Trophoblast cell (in vitro differentiated cells and primary cell): ENCODE measurements around the gene TRAPPC4. TPM values are rescaled to one million over a fixed set of nuclear protein-coding genes. Genes with fewer than 3 reads are reported as not detected.
A peak's percentile ranks its signal among the peaks of the same experiment; 100 is the strongest.
"Not testable (repeated sequence)": the region's sequence is repeated elsewhere in the genome, so short reads cannot be mapped to it uniquely, and the experiment has no call there.

ENCODE experiments used
- DNase-seq, 2 donors: peaks; one replicate each; pipeline ENCODE4 v3.0.0-alpha.2; 2016
- H2AFZ ChIP-seq: 2 replicates; pipeline ENCODE4 v1.6.1; 2013; ENCODE audit warnings: low read length, moderate library complexity, mild to moderate bottlenecking; ENCODE audit not compliant: insufficient read depth, poor library complexity
- H2AK5ac ChIP-seq: 2 replicates; pipeline ENCODE4 v1.6.1; 2013; ENCODE audit warnings: mild to moderate bottlenecking, low read length
- H2BK120ac ChIP-seq: 2 replicates; pipeline ENCODE4 v1.6.1; 2013; ENCODE audit warnings: low read length, mild to moderate bottlenecking, moderate library complexity; ENCODE audit not compliant: insufficient read depth, poor library complexity
- H2BK12ac ChIP-seq: 2 replicates; pipeline ENCODE4 v1.6.1; 2013; ENCODE audit warnings: mild to moderate bottlenecking, low read length, moderate library complexity
- H2BK5ac ChIP-seq: 2 replicates; pipeline ENCODE4 v1.6.1; 2013; ENCODE audit warnings: low read length, low read depth, moderate library complexity, mild to moderate bottlenecking; ENCODE audit not compliant: poor library complexity
- H3K14ac ChIP-seq: 2 replicates; pipeline ENCODE4 v1.6.1; 2013; ENCODE audit warnings: mild to moderate bottlenecking, low read length
- H3K18ac ChIP-seq: 2 replicates; pipeline ENCODE4 v1.6.1; 2013; ENCODE audit warnings: mild to moderate bottlenecking, low read length
- H3K23ac ChIP-seq: 2 replicates; pipeline ENCODE4 v1.6.1; 2013; ENCODE audit warnings: low read length
- H3K27ac ChIP-seq: 2 replicates; pipeline ENCODE4 v1.5.1; 2013; ENCODE audit warnings: low read depth, mild to moderate bottlenecking, inconsistent platforms, low read length, moderate library complexity
- H3K27me3 ChIP-seq: 2 replicates; pipeline ENCODE4 v1.6.1; 2013; ENCODE audit warnings: inconsistent platforms, mild to moderate bottlenecking, low read length, moderate library complexity; ENCODE audit not compliant: insufficient read depth
- H3K36me3 ChIP-seq, 2 experiments: 1 replicate in 1 of 2; 2 replicates in 1 of 2; pipeline ENCODE4 v1.6.1; 2013; ENCODE audit warnings: low read length in 2 of 2, mild to moderate bottlenecking in 2 of 2, moderate library complexity in 1 of 2; ENCODE audit not compliant: insufficient read depth in 2 of 2, control insufficient read depth in 1 of 2
- H3K4ac ChIP-seq: 2 replicates; pipeline ENCODE4 v1.6.1; 2013; ENCODE audit warnings: low read depth, mild to moderate bottlenecking, low read length, moderate library complexity
- H3K4me1 ChIP-seq, 2 experiments: 1 replicate in 1 of 2; 2 replicates in 1 of 2; pipeline ENCODE4 v1.6.1; 2013; ENCODE audit warnings: low read length in 2 of 2, mild to moderate bottlenecking in 2 of 2, moderate library complexity in 1 of 2; ENCODE audit not compliant: insufficient read depth in 2 of 2, control insufficient read depth in 1 of 2
- H3K4me2 ChIP-seq: 2 replicates; pipeline ENCODE4 v1.6.1; 2013; ENCODE audit warnings: inconsistent platforms, mild to moderate bottlenecking, low read length, moderate library complexity
- H3K4me3 ChIP-seq: 2 replicates; pipeline ENCODE4 v1.5.1; 2013; ENCODE audit warnings: mild to moderate bottlenecking, low read depth, low read length, inconsistent platforms
- H3K79me1 ChIP-seq: one replicate; pipeline ENCODE4 v1.6.1; 2013; ENCODE audit warnings: low read length
- H3K79me2 ChIP-seq: 2 replicates; pipeline ENCODE4 v1.6.1; 2013; ENCODE audit warnings: low read length, mild to moderate bottlenecking; ENCODE audit not compliant: control insufficient read depth, insufficient read depth, poor library complexity
- H3K9ac ChIP-seq: 2 replicates; pipeline ENCODE4 v1.6.1; 2013; ENCODE audit warnings: mild to moderate bottlenecking, low read length
- H3K9me3 ChIP-seq: 2 replicates; pipeline ENCODE4 v1.6.1; 2013; ENCODE audit warnings: low read depth, mild to moderate bottlenecking, control low read depth, inconsistent platforms, low read length; ENCODE audit not compliant: insufficient read depth
- H4K12ac ChIP-seq: 2 replicates; pipeline ENCODE4 v1.6.1; 2013; ENCODE audit warnings: low read depth, mild to moderate bottlenecking, low read length, moderate library complexity
- H4K8ac ChIP-seq: 2 replicates; pipeline ENCODE4 v1.6.1; 2013; ENCODE audit warnings: low read depth, mild to moderate bottlenecking, low read length, moderate library complexity
- H4K91ac ChIP-seq: one replicate; pipeline ENCODE4 v1.6.1; 2013; ENCODE audit warnings: low read depth, mild to moderate bottlenecking, low read length, moderate library complexity
- WGBS: extraction: QIAGEN DNeasy Blood & Tissue Kit; methylation state at CpG from one replicate; pipeline ENCODE4 v1.1.7; 2013; ENCODE audit warnings: missing lambda C conversion rate; ENCODE audit not compliant: insufficient read length, insufficient coverage; ENCODE audit errors: extremely low coverage; 5-methylcytosine and 5-hydroxymethylcytosine counted together
- polyA plus RNA-seq: library from polyadenylated mRNA; stranded (reverse); fragments of 200-250 nt; gene quantifications from 2 replicates; pipeline ENCODE4 v1.2.3, GENCODE V29; 2013

The TRAPPC4 gene
- 64.3 and 64.9 TPM in 2 replicates for polyA plus RNA-seq

- H3K9me3 ChIP-seq = peaks cover 2% of the 10 kb centered on the region
- peak within 1 kb of the TSS; percentile 92 for H4K91ac ChIP-seq
- H3K4me3 ChIP-seq = peak within 1 kb of the TSS; percentile 97
- peaks cover 8% of the 10 kb centered on the region for H3K79me1 ChIP-seq
- peak within 1 kb of the TSS; percentile 42 for H2BK5ac ChIP-seq
- H2AFZ ChIP-seq = peak within 1 kb of the TSS; percentile 85
- H3K4ac ChIP-seq = peak within 1 kb of the TSS; percentile 92
- H3K14ac ChIP-seq = peak within 1 kb of the TSS; percentile 86
- DNase-seq = peak; percentile 98 to 99
- peak within 1 kb of the TSS; percentile 82 for H2BK120ac ChIP-seq
- peaks cover 29 to 38% of the 10 kb centered on the region in 2 experiments for H3K36me3 ChIP-seq
- peak within 1 kb of the TSS; percentile 55 for H3K18ac ChIP-seq
- peaks cover 0 to 5% of the 10 kb centered on the region in 2 experiments for H3K4me1 ChIP-seq
- no peaks in the 10 kb centered on the region for H3K27me3 ChIP-seq
- H3K23ac ChIP-seq = no peak within 1 kb of the TSS
- peak within 1 kb of the TSS; percentile 90 for H4K8ac ChIP-seq
- peaks cover 11% of the 10 kb centered on the region for H3K79me2 ChIP-seq
- peak within 1 kb of the TSS; percentile 85 for H3K27ac ChIP-seq
- peak within 1 kb of the TSS; percentile 91 for H3K9ac ChIP-seq
- no peak within 1 kb of the TSS for H2BK12ac ChIP-seq
- H4K12ac ChIP-seq = peak within 1 kb of the TSS; percentile 73
- WGBS = no CpG with 5 or more reads among the region's 63 CpGs
- H2AK5ac ChIP-seq = peak within 1 kb of the TSS; percentile 24
- peak within 1 kb of the TSS; percentile 88 for H3K4me2 ChIP-seq
Measured at GRCh38 chr11:119018074-119018938, at the start of gene TRAPPC4, which contains the start of gene RPS25. TSS of gene TRAPPC4 (plus strand) at chr11:119018766. CDS start at chr11:119018796, 30 bp downstream. TSS of gene RPS25 (minus strand) at chr11:119018343. CDS start at chr11:119018284, 59 bp downstream.

GRCh38 chr11:118969508-118969907 lies 49.1 kb upstream of the TRAPPC4 start:
- H4K91ac ChIP-seq, DNase-seq, H4K8ac ChIP-seq, H2BK120ac ChIP-seq, H3K79me1 ChIP-seq, H3K4ac ChIP-seq, H3K23ac ChIP-seq, H3K36me3 ChIP-seq, H2AK5ac ChIP-seq, H2BK12ac ChIP-seq, H3K9me3 ChIP-seq, H3K27me3 ChIP-seq, H3K9ac ChIP-seq, H2BK5ac ChIP-seq, H4K12ac ChIP-seq, H3K14ac ChIP-seq, H3K4me2 ChIP-seq, H3K27ac ChIP-seq, H3K79me2 ChIP-seq, H3K4me3 ChIP-seq, H3K4me1 ChIP-seq, H3K18ac ChIP-seq, H2AFZ ChIP-seq: not testable (repeated sequence)
- no CpG with 5 or more reads among the region's 2 CpGs for WGBS

- no peak within 1 kb of the TSS for H3K18ac ChIP-seq
- no peak within 1 kb of the TSS for H4K12ac ChIP-seq
- no peak within 1 kb of the TSS for H3K4me2 ChIP-seq
- H2AFZ ChIP-seq = no peak within 1 kb of the TSS
- no peaks in the 10 kb centered on the region for H3K79me1 ChIP-seq
- H4K8ac ChIP-seq = no peak within 1 kb of the TSS
- H3K4me1 ChIP-seq = no peaks in the 10 kb centered on the region
- H2BK12ac ChIP-seq = no peak within 1 kb of the TSS
- H3K4me3 ChIP-seq = no peak within 1 kb of the TSS
- no peak within 1 kb of the TSS for H2BK120ac ChIP-seq
- no peak within 1 kb of the TSS for H3K4ac ChIP-seq
- no peak within 1 kb of the TSS for H2BK5ac ChIP-seq
- H3K9ac ChIP-seq = no peak within 1 kb of the TSS
- no peaks in the 10 kb centered on the region for H3K27me3 ChIP-seq
- no peak within 1 kb of the TSS for H3K23ac ChIP-seq
- H3K9me3 ChIP-seq = peaks cover 2% of the 10 kb centered on the region
- H4K91ac ChIP-seq = no peak within 1 kb of the TSS
- H3K79me2 ChIP-seq = no peaks in the 10 kb centered on the region
- WGBS = no CpG with 5 or more reads among the region's 33 CpGs
- no peak within 1 kb of the TSS for H2AK5ac ChIP-seq
- H3K14ac ChIP-seq = no peak within 1 kb of the TSS
- no peak for DNase-seq
- H3K36me3 ChIP-seq = no peaks in the 10 kb centered on the region
- no peak within 1 kb of the TSS for H3K27ac ChIP-seq
Measured at GRCh38 chr11:118971646-118972045, 46.9 kb upstream of the TRAPPC4 start, which contains the start of gene FOXR1. TSS of gene FOXR1 (plus strand) at chr11:118971761. CDS start at chr11:118971932, 171 bp downstream.

GRCh38 chr11:118973985-118974384 lies 44.6 kb upstream of the TRAPPC4 start:
- H3K23ac ChIP-seq = no peak overlapping the region
- peaks cover 2% of the 10 kb centered on the region for H3K9me3 ChIP-seq
- H3K27ac ChIP-seq = no peak overlapping the region
- H4K8ac ChIP-seq = no peak overlapping the region
- no peak overlapping the region for H3K14ac ChIP-seq
- no peak for DNase-seq
- no peak overlapping the region for H3K4ac ChIP-seq
- H4K12ac ChIP-seq = no peak overlapping the region
- no peak overlapping the region for H4K91ac ChIP-seq
- no peak overlapping the region for H3K9ac ChIP-seq
- H3K36me3 ChIP-seq = no peaks in the 10 kb centered on the region
- no peak overlapping the region for H2AFZ ChIP-seq
- no peak overlapping the region for H3K4me3 ChIP-seq
- no peaks in the 10 kb centered on the region for H3K27me3 ChIP-seq
- no peak overlapping the region for H2BK12ac ChIP-seq
- no CpG with 5 or more reads among the region's 2 CpGs for WGBS
- H3K4me2 ChIP-seq = no peak overlapping the region
- H3K18ac ChIP-seq = no peak overlapping the region
- no peak overlapping the region for H2BK120ac ChIP-seq
- no peaks in the 10 kb centered on the region for H3K4me1 ChIP-seq
- H2AK5ac ChIP-seq = no peak overlapping the region
- H3K79me1 ChIP-seq = no peaks in the 10 kb centered on the region
- H2BK5ac ChIP-seq = no peak overlapping the region
- H3K79me2 ChIP-seq = no peaks in the 10 kb centered on the region
